NCI-H2196 (cell line): ENCODE measurements around the gene TGIF2.
A peak's percentile ranks its signal among the peaks of the same experiment; 100 is the strongest.
"Not testable (repeated sequence)": the region's sequence is repeated elsewhere in the genome, so short reads cannot be mapped to it uniquely, and the experiment has no call there.

Experiments
- DNase-seq: peaks from one replicate; lab custom pipeline; 2025; ENCODE audit not compliant: unreplicated experiment; lab: John Stamatoyannopoulos, UW

Gene TGIF2

GRCh38 chr20:36611625-36612024, 38.2 kb downstream of the TGIF2 start:
- DNase-seq, result no peak

GRCh38 chr20:36613974-36614373, 40.6 kb downstream of the TGIF2 start:
- peak; percentile 89 for DNase-seq

GRCh38 chr20:36614781-36615557, 41.6 kb downstream of the TGIF2 start:
- peak; percentile 24 for DNase-seq

GRCh38 chr20:36620917-36621316, 47.5 kb downstream of the TGIF2 start:
- no peak for DNase-seq

- DNase-seq, result no peak
These were observed 50.0 kb downstream of the TGIF2 start for GRCh38 chr20:36623444-36623843.

GRCh38 chr20:36624068-36624943, 50.9 kb downstream of the TGIF2 start:
- peak; percentile 80 for DNase-seq

- no peak for DNase-seq
These were observed 51.5 kb downstream of the TGIF2 start for GRCh38 chr20:36624944-36625324.

- DNase-seq, result no peak
These were observed 54.7 kb downstream of the TGIF2 start for GRCh38 chr20:36628076-36628475.

GRCh38 chr20:36629719-36630681, 56.6 kb downstream of the TGIF2 start:
- no peak for DNase-seq

- no peak for DNase-seq
These were observed 58.2 kb downstream of the TGIF2 start for GRCh38 chr20:36631646-36632045.

GRCh38 chr20:36632147-36632486, 58.7 kb downstream of the TGIF2 start:
- DNase-seq, result no peak

GRCh38 chr20:36632487-36633284, 59.3 kb downstream of the TGIF2 start:
- no peak for DNase-seq

- DNase-seq, result no peak
These were observed 59.9 kb downstream of the TGIF2 start for GRCh38 chr20:36633285-36633772.

- DNase-seq, result no peak
These were observed 60.9 kb downstream of the TGIF2 start for GRCh38 chr20:36634342-36634741.

- DNase-seq, result not testable (repeated sequence)
These were observed 65.5 kb downstream of the TGIF2 start for GRCh38 chr20:36638876-36639400.

GRCh38 chr20:36641506-36641843, 68.1 kb downstream of the TGIF2 start:
- no peak for DNase-seq

GRCh38 chr20:36642136-36642535, 68.7 kb downstream of the TGIF2 start:
- no peak for DNase-seq
